Nephron progenitor cell (in vitro differentiated cells): ENCODE measurements around the gene SNAPC2.
"Not testable (repeated sequence)": the region's sequence is repeated elsewhere in the genome, so short reads cannot be mapped to it uniquely, and the experiment has no call there.

Experiments used
- DNase-seq: peaks from one replicate; pipeline ENCODE4 v3.0.0; 2021
- H3K27ac Mint-ChIP-seq: 2 replicates; pipeline ENCODE4 v1.8.0; 2021; ENCODE audit warnings: mild to moderate bottlenecking, moderate library complexity, mixed read lengths
- H3K27me3 Mint-ChIP-seq: 2 replicates; pipeline ENCODE4 v1.8.0; 2021; ENCODE audit warnings: mild to moderate bottlenecking, low read depth, mixed read lengths; ENCODE audit not compliant: poor library complexity
- H3K36me3 Mint-ChIP-seq: 2 replicates; pipeline ENCODE4 v1.8.0; 2021; ENCODE audit warnings: low read depth, mixed read lengths
- H3K4me1 Mint-ChIP-seq: 2 replicates; pipeline ENCODE4 v1.8.0; 2021; ENCODE audit warnings: mixed read lengths
- H3K4me3 Mint-ChIP-seq: 2 replicates; pipeline ENCODE4 v1.8.0; 2021; ENCODE audit warnings: mild to moderate bottlenecking, moderate library complexity, mixed read lengths
- H3K9me3 Mint-ChIP-seq: 2 replicates; pipeline ENCODE4 v1.8.0; 2021; ENCODE audit warnings: mild to moderate bottlenecking, moderate library complexity, mixed read lengths
- CTCF ChIP-seq: fragments of 200-600 bp; sonication (generic); IDR thresholded peaks from 2 replicates; pipeline ENCODE4 v1.5.0; 2021; ENCODE audit warnings: antibody characterized with exemption

Gene SNAPC2

DNA sequence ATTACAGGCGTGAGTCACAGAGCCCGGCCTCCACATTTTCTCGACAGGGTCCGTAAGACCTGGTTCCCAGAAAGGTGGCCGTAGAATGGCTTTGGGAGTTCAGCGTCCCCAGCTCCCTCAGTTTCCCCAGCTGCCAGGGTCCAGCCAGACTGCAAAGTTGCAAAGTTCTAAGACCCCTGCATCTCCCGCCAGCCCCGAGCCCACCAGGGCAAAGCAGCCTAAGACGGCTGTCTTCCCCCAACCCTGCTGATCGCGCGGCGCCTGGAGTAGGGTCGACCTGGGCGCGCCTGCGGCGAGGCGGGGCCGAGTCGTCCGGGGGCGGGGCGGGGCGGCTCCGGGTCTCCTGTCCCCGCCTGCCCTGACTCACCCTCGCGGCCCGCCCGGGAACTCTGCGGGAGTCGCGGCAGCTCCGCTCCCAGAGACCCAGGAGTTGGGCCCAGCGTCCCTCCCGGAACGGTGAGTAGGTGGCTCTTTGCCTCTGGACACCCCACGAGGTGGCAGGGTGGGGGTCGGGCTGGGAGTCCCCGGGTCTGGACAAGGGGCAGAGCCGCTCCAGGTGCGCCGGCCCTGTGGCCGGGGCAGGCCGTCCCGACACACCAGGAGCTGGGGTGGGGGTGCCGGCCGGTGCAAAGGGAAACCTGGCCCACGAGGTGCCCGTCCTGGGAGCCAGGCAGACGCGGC lies 31.9 kb upstream of the SNAPC2 start, which contains the start of gene LRRC8E:
Gene LRRC8E (plus strand): TSS at position 366 of the 681 bp plus-strand sequence. CDS start 7,094 bp downstream, outside the sequence.
- H3K4me1 Mint-ChIP-seq: peaks cover 10% of the 10 kb centered on the region
- H3K9me3 Mint-ChIP-seq: no peaks in the 10 kb centered on the region
- peak; percentile 86 for DNase-seq
- peaks cover 69% of the 10 kb centered on the region for H3K27me3 Mint-ChIP-seq
- TF ChIP-seq CTCF: no peak
- H3K27ac Mint-ChIP-seq: no peak within 1 kb of the TSS
- peak within 1 kb of the TSS; percentile 57 for H3K4me3 Mint-ChIP-seq
- no peaks in the 10 kb centered on the region for H3K36me3 Mint-ChIP-seq

DNA sequence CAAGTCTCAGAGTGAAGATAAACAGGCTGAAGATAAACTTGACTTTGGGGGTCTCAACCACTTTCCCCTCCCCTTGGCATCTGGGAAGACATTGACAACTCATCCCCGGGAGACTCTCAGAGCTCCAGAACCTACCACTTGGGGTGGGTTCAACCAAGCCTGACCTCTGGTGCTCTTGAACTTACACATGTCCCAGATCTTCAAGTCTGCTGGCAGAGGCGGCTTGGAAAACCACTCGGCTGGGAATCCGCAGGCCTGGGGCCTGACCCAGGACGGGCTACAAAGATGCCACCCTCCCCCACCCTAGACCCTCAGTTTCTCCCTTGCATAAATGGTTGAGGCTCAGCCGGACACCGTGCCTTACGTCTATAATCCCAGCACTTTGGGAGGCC lies 31.3 kb upstream of the SNAPC2 start:
- H3K9me3 Mint-ChIP-seq: no peaks in the 10 kb centered on the region
- peaks cover 66% of the 10 kb centered on the region for H3K27me3 Mint-ChIP-seq
- DNase-seq: no peak
- H3K4me1 Mint-ChIP-seq: peaks cover 10% of the 10 kb centered on the region
- no peak for TF ChIP-seq CTCF
- no peaks in the 10 kb centered on the region for H3K36me3 Mint-ChIP-seq
- no peak overlapping the region for H3K27ac Mint-ChIP-seq
- H3K4me3 Mint-ChIP-seq: peak overlapping the region; percentile 57

GRCh38 chr19:7893362-7894101 lies 26.6 kb upstream of the SNAPC2 start:
- peaks cover 38% of the 10 kb centered on the region for H3K27me3 Mint-ChIP-seq
- H3K9me3 Mint-ChIP-seq, H3K36me3 Mint-ChIP-seq, H3K27ac Mint-ChIP-seq, H3K4me3 Mint-ChIP-seq, DNase-seq: not testable (repeated sequence)
- peaks cover 10% of the 10 kb centered on the region for H3K4me1 Mint-ChIP-seq

- peak overlapping the region; percentile 59 for H3K27ac Mint-ChIP-seq
- H3K4me1 Mint-ChIP-seq: peaks cover 15% of the 10 kb centered on the region
- peaks cover 33% of the 10 kb centered on the region for H3K27me3 Mint-ChIP-seq
- H3K4me3 Mint-ChIP-seq: no peak overlapping the region
- no peak for TF ChIP-seq CTCF
- no peak for DNase-seq
- no peaks in the 10 kb centered on the region for H3K36me3 Mint-ChIP-seq
- no peaks in the 10 kb centered on the region for H3K9me3 Mint-ChIP-seq
Measured at GRCh38 chr19:7894612-7895309, 25.4 kb upstream of the SNAPC2 start.

GRCh38 chr19:7895565-7895964 lies 24.6 kb upstream of the SNAPC2 start:
- H3K4me1 Mint-ChIP-seq: peaks cover 15% of the 10 kb centered on the region
- no peak overlapping the region for H3K4me3 Mint-ChIP-seq
- H3K27ac Mint-ChIP-seq: no peak overlapping the region
- no peaks in the 10 kb centered on the region for H3K36me3 Mint-ChIP-seq
- no peaks in the 10 kb centered on the region for H3K9me3 Mint-ChIP-seq
- H3K27me3 Mint-ChIP-seq: peaks cover 28% of the 10 kb centered on the region
- no peak for TF ChIP-seq CTCF
- no peak for DNase-seq

- H3K4me1 Mint-ChIP-seq: peaks cover 5% of the 10 kb centered on the region
- peaks cover 28% of the 10 kb centered on the region for H3K27me3 Mint-ChIP-seq
- TF ChIP-seq CTCF: no peak
- H3K9me3 Mint-ChIP-seq: no peaks in the 10 kb centered on the region
- no peak for DNase-seq
- no peak overlapping the region for H3K4me3 Mint-ChIP-seq
- no peak overlapping the region for H3K27ac Mint-ChIP-seq
- H3K36me3 Mint-ChIP-seq: no peaks in the 10 kb centered on the region
Measured at GRCh38 chr19:7897292-7897691, 22.8 kb upstream of the SNAPC2 start.
